HepG2 (cell line): ENCODE measurements around the gene SNRPD3. TPM values are rescaled to one million over a fixed set of nuclear protein-coding genes. Genes with fewer than 3 reads are reported as not detected.

Source experiments
- CHCHD3 ChIP-seq: sonication (generic); formaldehyde crosslinking; IDR thresholded peaks from 2 replicates; pipeline ENCODE4 v1.8.0; 2022; ENCODE audit warnings: mild to moderate bottlenecking, missing genetic modification reagents, moderate library complexity
- FIP1L1 ChIP-seq: fragments of 200-400 bp; formaldehyde crosslinking; IDR thresholded peaks from 2 replicates; pipeline ENCODE4 v1.6.1; 2018; ENCODE audit warnings: low read depth, mild to moderate bottlenecking, low read length, moderate library complexity, borderline replicate concordance; ENCODE audit not compliant: insufficient read depth
- FOSL2 ChIP-seq: sonication (generic); formaldehyde crosslinking; IDR thresholded peaks from 2 replicates; pipeline ENCODE4 v1.4.0; 2020; ENCODE audit warnings: missing genetic modification reagents
- FOXO1 ChIP-seq: sonication (generic); formaldehyde crosslinking; IDR thresholded peaks from 2 replicates; pipeline ENCODE4 v1.4.0; 2020; ENCODE audit warnings: missing genetic modification reagents
- GLI4 ChIP-seq: sonication (generic); formaldehyde crosslinking; IDR thresholded peaks from 2 replicates; pipeline ENCODE4 v1.5.1; 2020; ENCODE audit warnings: missing genetic modification reagents, mild to moderate bottlenecking, moderate library complexity, borderline replicate concordance
- GZF1 ChIP-seq: sonication (generic); formaldehyde crosslinking; IDR thresholded peaks from 2 replicates; pipeline ENCODE4 v1.5.1; 2020; ENCODE audit warnings: mild to moderate bottlenecking, missing genetic modification reagents
- HINFP ChIP-seq: sonication (generic); formaldehyde crosslinking; IDR thresholded peaks from 2 replicates; pipeline ENCODE4 v1.4.0; 2020; ENCODE audit warnings: low read depth, mild to moderate bottlenecking, missing genetic modification reagents
- HNRNPLL ChIP-seq: fragments of 200-400 bp; formaldehyde crosslinking; IDR thresholded peaks from 2 replicates; pipeline ENCODE4 v1.6.1; 2017; ENCODE audit warnings: mild to moderate bottlenecking, low read depth, low read length; ENCODE audit not compliant: poor library complexity, severe bottlenecking
- IRF9 ChIP-seq: sonication (generic); formaldehyde crosslinking; IDR thresholded peaks from 2 replicates; pipeline ENCODE4 v1.8.0; 2022; ENCODE audit warnings: missing genetic modification reagents, mild to moderate bottlenecking, borderline replicate concordance
- KDM5A ChIP-seq: fragments of 200-600 bp; sonication (generic); IDR thresholded peaks from 2 replicates; pipeline ENCODE4 v1.7.0; 2018; ENCODE audit warnings: antibody characterized with exemption, mild to moderate bottlenecking, low read length, borderline replicate concordance
- MYC ChIP-seq: sonication (generic); formaldehyde crosslinking; IDR thresholded peaks from 2 replicates; pipeline ENCODE4 v1.9.0; 2021; ENCODE audit warnings: missing genetic modification reagents, borderline replicate concordance
- PCBP2 ChIP-seq: fragments of 200-400 bp; formaldehyde crosslinking; optimal IDR thresholded peaks from 2 replicates; pipeline ENCODE3; 2018; ENCODE audit warnings: low read length, low read depth; ENCODE audit not compliant: poor library complexity, severe bottlenecking
- PLSCR1 ChIP-seq: sonication (generic); formaldehyde crosslinking; IDR thresholded peaks from 2 replicates; pipeline ENCODE4 v1.5.0; 2020; ENCODE audit warnings: missing genetic modification reagents, mild to moderate bottlenecking, borderline replicate concordance
- REXO4 ChIP-seq: sonication (generic); formaldehyde crosslinking; IDR thresholded peaks from 2 replicates; pipeline ENCODE4 v1.8.0; 2022; ENCODE audit warnings: missing genetic modification reagents, mild to moderate bottlenecking, borderline replicate concordance
- SALL2 ChIP-seq: sonication (generic); formaldehyde crosslinking; IDR thresholded peaks from 2 replicates; pipeline ENCODE4 v1.8.1; 2023; ENCODE audit warnings: mild to moderate bottlenecking, missing genetic modification reagents, inconsistent platforms
- SSRP1 ChIP-seq: IDR thresholded peaks from 2 replicates; pipeline ENCODE4 v1.6.1; 2016; ENCODE audit warnings: control low read depth
- THAP8 ChIP-seq: sonication (generic); formaldehyde crosslinking; IDR thresholded peaks from 2 replicates; pipeline ENCODE4 v1.5.1; 2020; ENCODE audit warnings: missing genetic modification reagents, mild to moderate bottlenecking, borderline replicate concordance
- THRA ChIP-seq: sonication (generic); formaldehyde crosslinking; IDR thresholded peaks from 2 replicates; pipeline ENCODE4 v1.4.0; 2020; ENCODE audit warnings: missing genetic modification reagents, borderline replicate concordance
- TP53 ChIP-seq: sonication (generic); formaldehyde crosslinking; conservative IDR thresholded peaks from 2 replicates; pipeline ENCODE4 v1.4.0; 2020; ENCODE audit warnings: missing genetic modification reagents
- ZNF484 ChIP-seq: sonication (generic); formaldehyde crosslinking; IDR thresholded peaks from 2 replicates; pipeline ENCODE4 v1.5.1; 2020; ENCODE audit warnings: mild to moderate bottlenecking, low read depth, missing genetic modification reagents, borderline replicate concordance
- ZNF496 ChIP-seq: sonication (generic); formaldehyde crosslinking; IDR thresholded peaks from 2 replicates; pipeline ENCODE4 v1.8.1; 2023; ENCODE audit warnings: mild to moderate bottlenecking, moderate library complexity, missing genetic modification reagents; ENCODE audit not compliant: insufficient replicate concordance
- ZNF576 ChIP-seq: sonication (generic); formaldehyde crosslinking; IDR thresholded peaks from 2 replicates; pipeline ENCODE4 v1.4.0; 2020; ENCODE audit warnings: mild to moderate bottlenecking, missing genetic modification reagents
- ZSCAN9 ChIP-seq: IDR thresholded peaks from 2 replicates; pipeline ENCODE4 v1.6.1; 2016; ENCODE audit warnings: borderline replicate concordance
- polyA plus RNA-seq, 8 experiments: library from polyadenylated mRNA; depleted of rRNA in 3 of 8; stranded (reverse) in 7 of 8; unstranded in 1 of 8; fragments of >200 nt; fragmentation: Illumina TruSeq in 4 of 8; extraction: Trizol in 4 of 8; gene quantifications; 2 replicates each; pipeline versions ENCODE4 v1.2.1 to v1.2.3, GENCODE V29; 2011 to 2016; ENCODE audit warnings: low read depth in 4 of 8, missing spikeins in 1 of 8, mixed read lengths in 1 of 8; ENCODE audit not compliant: insufficient read depth in 1 of 8
- total RNA-seq, 5 experiments: library from RNA; depleted of rRNA; stranded (reverse); fragments of >200 nt; fragmentation: Illumina TruSeq; extraction: Trizol; gene quantifications; 2 replicates each; pipeline ENCODE4 v1.2.3, GENCODE V29; 2016; ENCODE audit warnings: low read depth in 1 of 5

Gene SNRPD3
- total and polyA plus RNA-seq, 2 of the 13 experiments (the other 11 are each of a cell fraction or from before 2014, with no cell fraction given) = 110 to 209 TPM

- peak; percentile 61 for TF ChIP-seq MYC (CRISPR knock-in tag)
- no peak for TF ChIP-seq HINFP (CRISPR knock-in tag)
- TF ChIP-seq REXO4 (CRISPR knock-in tag) = no peak
- TF ChIP-seq IRF9 (CRISPR knock-in tag) = no peak
- TF ChIP-seq SSRP1 (CRISPR knock-in tag) = no peak
- TF ChIP-seq HNRNPLL = no peak
- TF ChIP-seq SALL2 (CRISPR knock-in tag) = no peak
- TF ChIP-seq ZNF576 (CRISPR knock-in tag) = no peak
- TF ChIP-seq KDM5A = no peak
- no peak for TF ChIP-seq THAP8 (CRISPR knock-in tag)
- TF ChIP-seq THRA (CRISPR knock-in tag) = no peak
- TF ChIP-seq FOSL2 (CRISPR knock-in tag) = no peak
- TF ChIP-seq FOXO1 = peak; percentile 44; the same call in 1 of the 2 replicates
- no peak for TF ChIP-seq ZNF484 (CRISPR knock-in tag)
- TF ChIP-seq ZNF496 (CRISPR knock-in tag) = no peak
- TF ChIP-seq GZF1 (CRISPR knock-in tag) = no peak
- TF ChIP-seq PLSCR1 = no peak
- TF ChIP-seq ZSCAN9 (CRISPR knock-in tag) = 0 out of 2 replicates have a peak, but pooled peaks have one; percentile 56
- no peak for TF ChIP-seq PCBP2
- no peak for TF ChIP-seq TP53 (CRISPR knock-in tag)
- TF ChIP-seq GLI4 (CRISPR knock-in tag) = no peak
- no peak for TF ChIP-seq CHCHD3 (CRISPR knock-in tag)
- TF ChIP-seq FIP1L1 = no peak
These were observed 38.2 kb downstream of the SNRPD3 start (continued) for GRCh38 chr22:24593836-24594568.
